B cell (primary cell): ENCODE data around the gene LRRC40.

ENCODE experiments used
- CTCF ChIP-seq: fragments of 200-600 bp; IDR thresholded peaks from one replicate; pipeline ENCODE4 v1.8.0; 2022; ENCODE audit warnings: antibody characterized with exemption, mild to moderate bottlenecking
- EZH2 ChIP-seq: IDR thresholded peaks from 2 replicates; pipeline ENCODE4 v1.6.1; 2012; ENCODE audit warnings: borderline replicate concordance, low read depth, mild to moderate bottlenecking, moderate library complexity, low read length; ENCODE audit not compliant: insufficient read depth, poor library complexity, severe bottlenecking

GRCh38 chr1:70146488-70146887 lies 58.9 kb downstream of the LRRC40 start:
- TF ChIP-seq EZH2, result no peak
- TF ChIP-seq CTCF, result no peak
